ENCODE measurements around the gene TRMT1.
A peak's percentile ranks its signal among the peaks of the same experiment; 100 is the strongest.
"Not testable (repeated sequence)": the region's sequence is repeated elsewhere in the genome, so short reads cannot be mapped to it uniquely, and the experiment has no call there.

Gene TRMT1

DNA sequence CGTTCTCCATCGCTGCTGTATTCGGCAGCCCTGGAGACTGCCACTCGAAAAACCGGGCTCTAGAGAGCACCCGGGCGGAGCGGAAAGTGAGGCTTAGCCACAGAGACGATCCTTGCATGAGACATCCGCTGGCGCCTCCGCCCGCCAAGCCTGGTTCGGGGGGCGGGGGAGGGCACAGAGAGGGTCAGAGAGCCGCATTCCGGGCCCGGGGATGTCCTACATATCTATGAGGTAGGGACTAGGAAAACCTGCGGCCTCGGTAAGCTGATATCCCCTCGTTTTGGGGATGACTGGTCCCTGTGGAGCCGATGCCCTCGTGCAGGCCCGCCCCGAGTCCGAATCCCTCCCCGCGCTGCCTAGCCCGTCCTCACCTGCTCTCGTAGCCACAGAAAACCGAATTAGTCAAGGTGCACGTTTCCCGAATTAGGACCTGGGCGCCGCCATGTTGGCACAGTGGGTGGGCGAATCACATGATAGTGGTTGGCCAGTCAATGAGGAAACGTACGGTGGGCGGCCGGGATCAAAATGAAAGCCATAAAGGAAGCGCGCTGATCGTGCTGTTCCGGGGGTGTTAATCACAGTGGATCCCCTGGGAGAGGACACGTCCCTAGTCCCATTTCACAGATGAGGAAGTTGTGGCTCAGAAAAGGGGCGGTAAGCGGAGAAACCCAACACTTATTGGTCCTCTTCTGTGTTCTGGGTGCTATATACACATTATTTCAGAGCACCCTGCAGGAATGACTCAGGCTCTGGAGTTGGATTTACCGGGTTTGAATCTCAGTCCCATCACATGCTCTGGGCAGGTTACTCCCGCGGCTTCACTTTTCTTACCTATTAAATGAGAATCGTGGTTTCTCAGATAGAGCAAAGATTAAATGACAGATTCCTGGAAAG is at the start of gene TRMT1:
TSS of gene TRMT1 (minus strand) at position 459 of the 894 bp plus-strand sequence. CDS start at position 118, 341 bp downstream.
- peak; percentile 91 for DNase-seq

DNA sequence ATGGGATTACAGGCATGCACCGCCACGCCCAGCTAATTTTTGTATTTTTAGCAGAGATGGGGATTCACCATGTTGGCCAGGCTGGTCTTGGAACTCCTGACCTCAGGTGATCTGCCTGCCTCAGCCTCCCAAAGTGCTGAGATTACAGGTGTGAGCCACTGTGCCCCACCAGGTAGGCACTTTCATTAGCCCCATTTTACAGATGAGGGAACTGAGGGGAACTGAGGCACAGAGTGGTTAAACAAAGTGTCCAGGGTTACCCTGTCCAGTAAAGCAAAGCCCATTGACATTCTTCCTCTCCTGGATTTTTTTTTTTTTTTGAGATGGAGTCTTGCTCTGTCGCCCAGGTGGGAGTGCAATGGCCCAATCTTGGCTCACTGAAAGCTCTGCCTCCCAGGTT is 49.6 kb upstream of the TRMT1 start:
- not testable (repeated sequence) for DNase-seq

DNA sequence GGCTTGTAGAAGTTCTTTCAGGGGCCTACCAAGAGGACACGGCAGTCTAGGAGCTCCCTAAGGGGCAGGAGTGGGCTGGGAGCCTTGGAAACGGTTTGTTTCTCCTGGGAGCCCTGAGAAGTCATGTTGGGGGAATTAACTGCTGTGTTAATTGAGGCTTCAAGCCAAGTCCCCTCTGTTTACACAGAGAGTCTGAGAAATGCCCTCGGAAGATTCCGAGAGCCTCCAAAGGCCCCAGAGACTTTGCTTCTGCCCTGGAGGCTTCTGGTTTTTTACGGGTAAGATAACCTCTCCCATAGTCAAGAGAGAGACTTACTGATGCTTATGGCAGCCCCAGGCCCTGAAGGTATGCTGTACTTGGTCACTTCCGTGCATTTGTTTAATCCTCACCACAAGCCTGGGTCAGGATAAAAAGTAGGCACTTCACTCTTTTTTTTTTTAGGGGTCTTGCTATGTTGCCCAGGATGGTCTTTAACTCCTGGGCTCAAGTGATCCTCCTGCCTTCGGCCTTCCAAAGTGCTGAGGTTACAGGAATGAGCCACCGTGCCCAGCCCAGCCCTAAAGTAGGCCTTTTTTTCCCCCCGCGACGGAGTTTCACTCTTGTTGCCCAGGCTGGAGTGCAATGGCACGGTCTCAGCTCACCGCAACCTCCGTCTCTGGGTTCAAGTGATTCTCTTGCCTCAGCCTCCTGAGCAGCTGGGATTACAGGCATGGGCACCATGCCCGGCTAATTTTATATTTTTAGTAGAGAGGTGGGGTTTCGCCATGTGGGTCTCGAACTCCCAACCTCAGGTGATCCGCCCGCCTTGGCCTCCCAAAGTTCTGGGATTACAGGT is 48.8 kb upstream of the TRMT1 start:
- no peak for DNase-seq

DNA sequence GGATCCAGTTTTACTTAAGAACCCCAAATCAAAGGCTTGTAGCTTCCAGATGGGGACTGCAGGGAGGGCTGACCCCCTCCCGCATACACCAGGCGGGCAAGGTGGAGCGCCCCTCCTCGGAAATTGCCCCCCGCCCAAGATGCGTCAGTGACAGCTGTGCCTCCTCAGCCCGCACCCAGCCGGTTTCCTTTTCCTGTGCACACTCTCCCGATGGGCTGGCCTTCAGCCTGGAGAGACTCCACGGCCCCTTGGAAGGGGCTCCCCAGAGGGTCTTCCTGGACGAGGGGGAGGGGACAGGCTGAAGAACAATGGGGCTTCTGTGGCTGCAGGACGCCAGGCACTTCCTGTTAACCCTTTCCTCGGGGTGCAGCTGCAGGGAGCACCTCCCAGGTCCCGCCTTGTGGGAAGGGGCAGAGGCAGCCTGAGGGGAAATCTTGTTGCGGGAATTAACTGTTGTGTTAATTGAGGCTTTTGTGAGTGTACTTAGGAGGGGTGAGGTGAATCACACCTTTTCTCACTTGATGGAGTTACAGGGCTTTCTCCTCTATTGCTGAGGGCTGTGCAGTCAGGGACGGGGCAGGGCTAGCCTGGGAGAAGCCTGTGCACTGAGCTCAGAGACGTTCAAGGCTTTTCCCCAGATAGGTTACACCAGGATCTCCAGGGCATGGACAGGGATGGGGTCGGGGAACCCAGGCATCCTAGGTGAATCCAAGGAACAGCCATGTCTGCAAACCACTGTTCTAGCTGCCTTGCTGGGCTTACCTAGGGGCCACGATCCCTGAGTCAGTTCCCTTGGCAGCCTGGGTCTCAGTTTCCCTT is 48.0 kb upstream of the TRMT1 start:
- peak; percentile 53 for DNase-seq

DNA sequence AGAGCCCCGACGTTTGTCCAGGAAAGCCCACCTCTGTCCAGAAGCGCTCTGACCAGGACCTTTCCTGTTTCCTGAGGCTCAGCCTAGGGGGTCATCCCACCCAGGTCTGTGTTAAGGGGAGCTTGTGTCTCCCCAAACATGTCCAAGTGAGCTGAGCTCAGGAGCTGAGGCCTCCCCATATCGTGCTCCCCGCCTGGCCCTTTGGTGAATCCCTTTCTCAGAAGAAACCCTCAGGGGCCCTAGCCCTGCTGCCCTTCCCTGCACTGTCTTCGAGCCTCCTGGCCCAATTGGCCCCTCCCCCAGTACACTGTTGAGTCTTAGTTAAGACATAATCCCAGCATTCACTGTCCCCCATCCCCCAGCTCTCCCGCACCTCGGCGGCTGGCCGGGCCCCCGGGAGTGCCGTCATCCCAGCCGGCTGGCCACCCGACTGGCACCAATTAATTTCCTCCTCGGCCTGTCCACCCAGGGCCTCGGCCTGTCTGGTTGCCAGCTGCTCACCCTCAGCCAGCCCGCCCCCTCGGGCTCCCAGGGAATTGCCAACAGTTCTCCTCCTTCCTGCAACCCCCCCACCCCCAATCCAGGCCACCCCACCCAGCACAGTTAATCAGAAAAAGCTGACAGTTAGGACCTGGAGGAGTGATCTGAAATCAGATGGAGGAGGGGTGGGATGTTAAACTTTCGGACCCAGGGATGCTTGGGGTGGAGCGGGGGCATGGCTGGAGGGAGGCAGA is 47.2 kb upstream of the TRMT1 start:
- DNase-seq, result no peak

DNA sequence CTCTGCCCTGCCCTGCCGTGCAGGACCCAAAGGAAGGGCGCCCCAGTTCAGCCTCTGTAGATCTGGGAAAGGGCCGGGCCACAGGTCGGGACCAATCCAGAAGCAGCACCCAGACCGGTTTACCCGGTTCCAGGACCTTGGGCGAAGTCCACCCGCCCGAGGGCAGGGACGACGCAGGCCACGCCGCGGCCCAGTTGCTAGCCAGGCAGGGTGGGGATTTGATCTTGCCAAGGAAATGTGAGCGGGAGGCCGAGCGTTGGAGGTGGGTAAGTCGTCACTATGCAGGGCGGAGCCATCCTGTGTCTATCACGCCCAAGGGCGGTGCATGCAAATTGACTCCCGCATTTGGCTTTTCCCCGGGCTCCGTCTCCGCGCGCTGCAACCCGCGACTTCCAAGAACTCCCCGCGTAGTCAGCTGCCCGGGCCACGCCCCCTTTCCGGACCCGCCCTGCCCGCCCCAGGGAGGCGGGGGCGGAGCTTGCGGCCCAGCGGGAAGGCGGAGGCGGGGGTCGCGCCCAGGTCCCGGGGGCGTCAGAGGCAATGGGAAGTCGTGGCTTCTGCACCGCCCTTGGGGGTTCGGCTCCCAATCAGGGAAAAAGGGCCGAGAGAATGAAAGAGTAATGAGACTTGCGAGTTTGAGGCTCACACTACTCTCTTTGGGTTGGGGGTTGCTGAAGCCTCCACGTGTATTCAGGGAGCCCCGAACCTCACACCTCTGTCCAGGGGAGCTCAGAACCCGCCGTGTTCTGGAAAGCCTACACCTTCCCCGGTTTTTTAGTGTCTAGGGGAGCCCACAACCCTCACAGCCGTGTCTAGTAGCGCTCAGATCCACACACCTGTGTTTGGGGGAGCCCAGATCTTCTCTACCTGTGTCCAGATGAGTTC is 46.4 kb upstream of the TRMT1 start:
- DNase-seq, result peak; percentile 89

DNA sequence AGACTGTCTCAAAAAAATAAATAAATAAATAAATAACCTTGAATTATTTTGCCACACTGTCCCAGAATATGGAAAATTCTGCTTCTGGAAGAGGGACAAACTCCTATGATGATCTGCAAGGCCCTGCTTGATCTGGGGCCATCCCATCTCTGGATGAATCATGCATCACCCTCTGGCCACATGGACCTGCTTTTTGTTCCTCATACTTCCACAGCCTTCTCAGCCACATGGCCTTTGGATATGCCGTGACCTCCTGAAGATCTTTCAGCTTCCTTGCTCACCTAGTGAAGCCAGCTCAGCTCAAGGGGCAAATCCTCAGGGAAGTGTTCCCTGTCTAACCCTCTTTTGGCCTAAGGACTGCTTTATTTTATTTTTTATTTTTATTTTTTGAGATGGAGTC is 44.0 kb upstream of the TRMT1 start:
- DNase-seq, result no peak

DNA sequence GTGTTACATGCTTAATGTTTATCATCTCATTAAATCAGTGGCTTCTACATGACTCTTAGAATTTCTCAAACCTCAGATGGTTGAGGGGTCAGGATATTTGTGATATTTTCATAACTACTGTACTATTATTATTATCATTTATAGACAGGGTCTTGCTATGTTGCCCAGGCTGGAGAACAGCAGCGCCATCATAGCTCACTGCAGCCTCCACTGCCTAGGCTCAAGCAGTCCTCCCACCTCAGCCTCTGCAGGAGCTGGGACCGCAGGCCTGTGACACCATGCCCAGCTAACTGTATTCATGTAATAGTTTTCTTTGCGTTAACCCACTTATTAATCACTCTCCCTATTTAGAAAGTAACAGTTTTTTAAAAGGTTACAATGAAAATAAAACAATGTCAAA is 43.2 kb upstream of the TRMT1 start:
- DNase-seq, result no peak

DNA sequence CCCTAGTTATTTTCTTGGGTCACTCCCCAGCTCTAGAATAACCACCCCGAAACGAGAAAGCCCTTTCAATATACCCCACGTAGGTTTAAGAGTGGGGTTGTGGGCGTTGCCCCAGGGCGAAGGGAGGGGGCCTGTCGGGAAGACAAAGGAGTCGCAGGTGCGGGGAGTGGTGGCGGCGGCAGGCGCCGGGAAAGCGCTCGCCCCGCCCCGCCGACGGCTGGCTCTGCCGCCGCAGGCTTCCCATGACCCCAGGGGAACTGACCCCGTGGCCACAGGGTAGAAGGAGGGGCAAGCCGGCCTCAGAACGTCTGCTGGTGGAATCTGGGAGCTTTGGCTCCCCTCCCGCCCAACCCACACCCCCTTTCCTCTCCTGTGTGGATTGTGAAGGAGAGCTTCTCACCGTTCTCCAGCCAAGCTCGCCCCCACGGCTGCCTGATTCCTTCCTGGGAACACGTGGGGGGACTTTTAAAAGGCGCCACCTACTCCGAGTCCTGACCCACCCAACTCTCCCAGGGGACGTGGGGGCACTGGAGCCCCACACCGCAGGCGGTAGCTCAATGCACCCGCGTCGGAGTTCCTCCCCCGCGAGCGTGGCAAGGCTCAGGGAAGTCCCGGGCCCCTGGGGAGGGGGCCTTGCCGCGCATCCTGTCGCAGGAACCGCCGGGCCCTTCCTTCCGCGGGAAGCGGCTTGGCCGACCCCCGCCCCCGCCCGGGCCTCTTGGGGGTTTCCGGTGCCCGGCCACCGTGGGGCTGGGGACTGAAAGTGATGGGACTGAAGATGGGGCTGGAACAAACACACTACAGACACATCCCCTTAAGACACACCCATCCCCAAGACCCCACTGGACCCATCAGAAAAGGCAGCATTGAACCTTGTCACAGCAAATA is 39.2 kb upstream of the TRMT1 start:
- peak; percentile 71 for DNase-seq

DNA sequence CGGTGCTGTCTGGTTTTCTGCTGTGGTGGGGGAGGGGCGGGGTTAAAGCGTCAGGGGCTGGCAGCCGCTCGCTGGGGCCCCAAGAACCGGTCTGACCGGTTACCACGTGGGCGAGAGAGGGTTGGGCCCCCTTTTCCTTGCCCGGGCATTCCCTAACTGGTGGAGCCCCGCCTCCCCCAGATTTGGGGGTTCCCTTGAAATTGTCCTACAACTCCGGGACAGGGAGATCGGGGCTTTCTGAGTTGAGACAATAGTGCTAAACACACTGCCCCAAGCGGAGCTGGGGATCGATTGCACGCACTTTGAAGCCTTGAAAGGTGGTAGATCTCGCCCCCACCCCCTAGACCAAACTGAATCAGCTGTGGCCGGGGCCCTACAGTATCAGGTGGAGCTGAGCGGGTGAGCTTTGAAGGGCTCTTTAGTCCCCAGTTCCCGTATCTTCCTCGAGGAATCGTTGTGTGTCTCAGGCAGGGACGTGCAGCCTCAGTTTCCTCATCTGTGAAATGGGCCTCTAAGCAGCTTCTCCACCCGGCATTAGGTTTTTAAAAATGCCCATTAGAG is 38.5 kb upstream of the TRMT1 start:
- peak; percentile 86 for DNase-seq

DNA sequence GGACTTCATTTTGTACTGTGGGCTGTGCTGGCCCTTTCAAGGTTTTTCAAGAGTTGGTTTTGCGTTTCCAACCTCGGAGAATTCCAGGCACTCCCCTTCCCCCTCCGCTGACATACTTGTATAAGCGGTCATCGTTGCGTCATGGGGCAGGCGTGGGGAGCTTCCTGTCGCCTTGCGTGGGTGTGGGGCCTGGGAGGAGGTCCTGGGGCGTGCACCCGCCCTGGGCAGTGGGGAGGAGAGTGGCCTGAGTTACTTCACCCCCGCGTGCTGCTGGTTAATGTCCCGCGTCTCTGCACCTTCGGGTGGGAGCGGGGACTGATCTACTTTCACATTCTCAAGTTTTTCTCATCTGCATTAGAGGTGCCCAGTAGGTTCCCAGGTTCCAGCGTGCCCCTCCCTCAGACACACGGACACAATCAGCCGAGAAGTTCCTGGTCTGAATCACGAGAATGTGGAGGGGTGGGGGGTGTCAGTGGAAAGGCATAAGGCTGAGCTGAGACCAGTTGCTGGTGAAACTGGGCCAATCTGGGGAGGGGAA is 37.8 kb upstream of the TRMT1 start:
- peak; percentile 43 for DNase-seq

DNA sequence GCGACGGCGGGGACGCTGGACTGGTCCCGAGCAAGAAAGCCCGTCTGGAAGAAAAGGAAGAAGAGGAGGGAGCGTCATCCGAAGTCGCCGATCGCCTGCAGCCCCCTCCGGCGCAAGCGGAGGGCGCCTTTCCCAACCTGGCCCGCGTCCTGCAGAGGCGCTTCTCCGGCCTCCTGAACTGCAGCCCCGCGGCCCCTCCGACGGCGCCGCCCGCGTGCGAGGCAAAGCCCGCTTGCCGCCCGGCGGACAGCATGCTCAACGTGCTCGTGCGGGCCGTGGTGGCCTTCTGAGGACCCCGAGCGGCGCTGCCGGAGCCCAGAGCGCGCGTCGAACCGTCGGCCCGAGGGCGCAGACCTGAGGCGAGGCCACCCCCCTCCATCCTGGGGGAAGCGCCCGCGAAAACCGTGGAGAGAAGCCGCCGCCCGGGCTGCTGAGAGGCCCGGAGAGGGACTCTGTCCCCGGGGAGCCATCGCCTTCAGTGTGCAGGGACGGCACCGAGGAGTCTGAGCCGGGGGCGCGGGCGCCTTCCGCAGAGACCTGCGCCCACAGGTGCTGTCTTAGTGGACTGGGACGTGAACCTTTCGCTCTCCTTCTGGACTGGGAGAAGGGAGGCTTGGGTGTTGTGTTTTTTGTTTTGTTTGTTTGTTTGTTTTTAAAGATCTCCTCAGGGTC is 37.2 kb upstream of the TRMT1 start:
- no peak for DNase-seq

DNA sequence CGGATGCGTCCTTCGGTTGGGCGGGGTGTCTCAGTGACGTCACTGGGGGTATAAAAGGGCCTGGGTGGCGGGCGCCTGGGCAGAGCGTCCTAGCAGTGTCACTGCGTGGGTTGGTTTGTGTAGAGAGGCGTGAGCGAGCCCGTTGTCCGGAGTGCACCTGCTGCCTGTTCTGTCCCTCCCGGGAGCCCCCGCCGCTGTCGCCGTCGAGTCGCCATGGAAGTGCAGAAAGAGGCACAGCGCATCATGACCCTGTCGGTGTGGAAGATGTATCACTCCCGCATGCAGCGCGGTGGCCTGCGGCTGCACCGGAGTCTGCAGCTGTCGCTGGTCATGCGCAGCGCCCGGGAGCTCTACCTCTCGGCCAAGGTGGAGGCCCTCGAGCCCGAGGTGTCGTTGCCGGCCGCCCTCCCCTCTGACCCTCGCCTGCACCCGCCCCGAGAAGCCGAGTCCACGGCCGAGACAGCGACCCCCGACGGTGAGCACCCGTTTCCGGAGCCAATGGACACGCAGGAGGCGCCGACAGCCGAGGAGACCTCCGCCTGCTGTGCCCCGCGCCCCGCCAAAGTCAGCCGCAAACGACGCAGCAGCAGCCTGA is 36.5 kb upstream of the TRMT1 start:
- DNase-seq, result peak; percentile 96

DNA sequence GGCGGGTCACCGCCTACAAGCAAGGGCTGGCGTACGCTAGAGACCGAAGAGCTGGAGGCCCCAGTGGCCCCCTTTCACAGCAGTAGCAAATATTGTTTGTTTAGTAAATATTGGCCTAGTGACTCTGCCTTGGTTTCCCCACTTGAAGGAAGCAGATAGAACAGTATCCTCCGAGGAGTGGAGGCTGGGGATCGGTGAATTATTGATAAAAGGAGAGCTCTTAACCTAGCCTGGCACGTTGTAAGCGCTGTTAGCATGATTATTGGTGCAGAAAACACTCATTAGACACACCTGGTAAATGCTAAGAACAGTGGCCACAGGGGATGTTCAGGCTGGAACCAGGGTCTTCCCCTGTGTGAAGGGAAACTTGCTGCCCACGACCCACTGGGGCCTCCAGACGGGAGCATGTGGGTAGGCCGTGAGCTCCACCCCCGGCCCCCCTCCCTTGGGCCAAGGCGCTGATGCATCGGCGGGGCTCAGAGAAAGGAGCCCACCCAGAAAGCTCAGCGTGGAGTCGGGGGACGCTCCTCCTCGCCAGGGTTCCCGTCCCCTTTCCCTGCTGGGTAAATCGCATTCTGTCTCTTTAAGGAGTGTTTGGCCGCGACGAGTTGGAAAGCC is 35.9 kb upstream of the TRMT1 start:
- no peak for DNase-seq

DNA sequence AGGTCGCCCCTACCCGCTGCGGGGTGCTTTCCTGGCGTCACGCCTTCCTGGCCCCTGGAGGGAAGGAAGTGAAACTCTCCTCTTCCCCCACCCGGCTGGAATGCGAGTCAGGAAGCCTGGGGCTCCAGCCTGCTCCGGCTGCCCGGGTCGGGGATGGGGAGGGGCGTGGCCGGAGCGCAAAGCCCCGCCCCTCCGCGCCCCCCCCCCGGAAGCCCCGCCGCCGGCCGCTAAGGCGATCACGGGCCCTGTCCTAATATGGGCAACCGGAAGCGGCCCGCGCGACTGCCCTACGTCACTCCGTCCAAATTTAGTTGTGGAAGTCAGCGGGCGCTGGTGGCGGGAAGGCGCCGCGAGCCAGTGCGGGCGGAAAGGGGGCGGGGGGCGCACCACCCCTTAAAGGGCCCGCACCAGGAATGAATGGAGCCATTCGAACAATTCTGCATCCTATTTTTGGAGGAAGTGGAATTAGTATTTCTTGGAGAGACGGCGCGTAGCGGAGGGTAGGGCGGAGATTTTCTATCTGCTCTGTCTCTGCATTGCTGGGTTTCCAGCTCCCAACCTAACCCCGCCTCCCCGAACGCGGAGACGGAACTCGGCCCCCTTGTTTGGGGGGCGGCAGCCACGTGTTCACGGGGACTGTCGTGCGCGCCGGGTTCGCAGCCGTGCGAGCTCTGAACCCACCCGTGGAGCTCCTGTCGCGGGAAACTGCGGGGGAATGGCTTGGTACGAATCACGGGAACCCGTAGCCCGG is 35.2 kb upstream of the TRMT1 start:
- peak; percentile 97 for DNase-seq

DNA sequence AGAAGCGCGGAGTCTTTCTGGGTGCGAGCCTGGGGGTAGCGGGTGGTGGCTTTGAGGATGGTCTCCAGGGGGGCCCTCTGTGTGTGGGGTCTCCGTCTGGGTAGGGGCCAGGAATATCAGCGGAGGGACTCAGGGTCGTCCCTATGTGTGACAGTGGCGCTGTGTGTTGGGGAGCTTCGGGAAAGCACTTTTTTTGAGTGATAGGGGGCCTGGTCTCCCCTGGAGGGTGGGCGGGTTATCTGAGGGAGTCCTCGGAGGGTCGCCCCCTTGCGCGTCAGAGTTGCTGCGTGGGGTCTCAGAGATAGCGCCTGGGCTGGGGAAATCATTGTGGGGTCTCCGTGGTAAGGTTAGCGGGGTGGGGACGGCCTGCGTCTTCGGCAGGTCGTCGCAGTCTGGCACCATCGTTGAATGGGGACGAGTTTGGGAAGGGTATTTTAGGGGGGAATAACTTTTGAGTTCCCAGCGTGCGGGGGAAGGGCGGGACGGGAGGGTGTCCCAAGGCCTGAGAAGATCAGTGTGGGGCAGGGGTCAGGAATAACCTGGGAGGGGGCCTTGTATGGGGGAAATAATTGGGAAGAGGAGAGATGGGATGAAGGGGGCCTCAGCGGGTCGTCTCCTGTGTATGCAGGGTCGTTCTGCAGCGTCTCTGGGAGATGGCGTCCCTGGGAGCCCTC is 34.5 kb upstream of the TRMT1 start:
- no peak for DNase-seq

All from CD4-positive, alpha-beta T cell treated with Interleukin-4 for 4 hours (primary cell).